Keratinocyte (primary cell): ENCODE data around the gene OTOG. TPM values are rescaled to one million over a fixed set of nuclear protein-coding genes. Genes with fewer than 3 reads are reported as not detected.

ENCODE experiments used
- DNase-seq: peaks from one replicate; pipeline ENCODE4 v3.0.0-alpha.2; 2011; ENCODE audit warnings: low read depth, missing footprints, low spot score
- FAIRE-seq: peaks from 2 replicates; lab custom pipeline; 2011; peaks lifted over from hg19 to GRCh38; lab: Jason Lieb, UNC
- H2AFZ ChIP-seq: 2 replicates; pipeline ENCODE4 v1.6.0; 2012; ENCODE audit warnings: low read length, control low read depth, inconsistent platforms; ENCODE audit not compliant: control insufficient read depth
- H3K27ac ChIP-seq: 2 replicates; pipeline ENCODE4 v1.5.1; 2011; ENCODE audit warnings: low read length; ENCODE audit not compliant: control insufficient read depth, insufficient read depth
- H3K27me3 ChIP-seq: 3 replicates; pipeline ENCODE4 v1.6.0; 2011; ENCODE audit warnings: low read length; ENCODE audit not compliant: control insufficient read depth, insufficient read depth; ENCODE audit errors: extremely low read depth
- H3K36me3 ChIP-seq, 2 experiments: 2 replicates in 1 of 2; 3 replicates in 1 of 2; pipeline ENCODE4 v1.5.1; 2011; ENCODE audit warnings: low read length in 2 of 2, mild to moderate bottlenecking in 1 of 2; ENCODE audit not compliant: control insufficient read depth in 2 of 2, insufficient read depth in 2 of 2; ENCODE audit errors: extremely low read depth in 1 of 2
- H3K4me1 ChIP-seq: 3 replicates; pipeline ENCODE4 v1.5.1; 2011; ENCODE audit warnings: low read length; ENCODE audit not compliant: control insufficient read depth, insufficient read depth; ENCODE audit errors: extremely low read depth
- H3K4me2 ChIP-seq: 3 replicates; pipeline ENCODE4 v1.6.0; 2011; ENCODE audit warnings: low read depth, low read length; ENCODE audit not compliant: control insufficient read depth, insufficient read depth; ENCODE audit errors: extremely low read depth
- H3K4me3 ChIP-seq, 3 experiments: fragments of 200-600 bp in 1 of 3; sonication (generic) in 1 of 3; 2 replicates in 2 of 3; 3 replicates in 1 of 3; pipeline ENCODE4 v1.5.1; 2011 to 2016; ENCODE audit warnings: low read length in 3 of 3, mild to moderate bottlenecking in 3 of 3, control low read depth in 2 of 3, inconsistent platforms in 1 of 3, low read depth in 1 of 3, mixed read lengths in 1 of 3, mixed run types in 1 of 3, moderate library complexity in 1 of 3; ENCODE audit not compliant: control insufficient read depth in 2 of 3, insufficient read depth in 2 of 3; ENCODE audit errors: extremely low read depth in 1 of 3
- H3K79me2 ChIP-seq: 2 replicates; pipeline ENCODE4 v1.6.0; 2012; ENCODE audit warnings: low read length; ENCODE audit not compliant: control insufficient read depth, insufficient read depth
- H3K9ac ChIP-seq: 3 replicates; pipeline ENCODE4 v1.6.0; 2011; ENCODE audit warnings: low read length; ENCODE audit not compliant: control insufficient read depth, insufficient read depth; ENCODE audit errors: extremely low read depth
- H3K9me1 ChIP-seq: 3 replicates; pipeline ENCODE4 v1.6.0; 2011; ENCODE audit warnings: low read length; ENCODE audit not compliant: control insufficient read depth, insufficient read depth; ENCODE audit errors: extremely low read depth
- H3K9me3 ChIP-seq: 2 replicates; pipeline ENCODE4 v1.5.1; 2012; ENCODE audit warnings: low read depth, low read length; ENCODE audit not compliant: control insufficient read depth
- H4K20me1 ChIP-seq: 3 replicates; pipeline ENCODE4 v1.6.0; 2011; ENCODE audit warnings: low read length; ENCODE audit not compliant: control insufficient read depth, insufficient read depth; ENCODE audit errors: extremely low read depth
- EZH2 ChIP-seq: IDR thresholded peaks from one replicate; pipeline ENCODE4 v1.6.1; 2012; ENCODE audit warnings: inconsistent platforms, mild to moderate bottlenecking, low read length, moderate library complexity
- dilution Hi-C: fragments of 300-500 bp; cut with MboI; formaldehyde crosslinking; loops from one replicate; pipeline ENCODE4 v1.7.0; 2020; ENCODE audit warnings: low sequenced_read_pairs; ENCODE audit not compliant: extremely low pct_ligation_motif_present
- polyA plus RNA-seq, 5 experiments: library from polyadenylated mRNA; depleted of rRNA in 3 of 5; stranded (reverse) in 3 of 5; stranded (forward) in 1 of 5; unstranded in 1 of 5; fragments of >200 nt; gene quantifications; 1 replicate in 1 of 5; 2 replicates in 3 of 5; 3 replicates in 1 of 5; pipeline versions ENCODE4 v1.2.1 to v1.2.3, GENCODE V29; 2011 to 2012; ENCODE audit warnings: missing spikeins in 2 of 5, low read depth in 1 of 5, low replicate concordance in 1 of 5
- TF ChIP-seq, protein P1 (sequence below), 3 experiments: IDR thresholded peaks in 1 of 3; conservative IDR thresholded peaks in 1 of 3; optimal IDR thresholded peaks in 1 of 3; 2 replicates in 2 of 3; 3 replicates in 1 of 3; pipeline versions ENCODE3 to v1.5.1; 2011; ENCODE audit warnings: low read length in 3 of 3, mild to moderate bottlenecking in 3 of 3, moderate library complexity in 2 of 3, control low read depth in 1 of 3, inconsistent platforms in 1 of 3; ENCODE audit not compliant: insufficient read depth in 2 of 3; ENCODE audit errors: extremely low read depth in 1 of 3

Gene OTOG
- polyA plus RNA-seq, 1 donor (not counting 4 experiments of a cell fraction or from before 2014, with no cell fraction given) = not detected

DNA sequence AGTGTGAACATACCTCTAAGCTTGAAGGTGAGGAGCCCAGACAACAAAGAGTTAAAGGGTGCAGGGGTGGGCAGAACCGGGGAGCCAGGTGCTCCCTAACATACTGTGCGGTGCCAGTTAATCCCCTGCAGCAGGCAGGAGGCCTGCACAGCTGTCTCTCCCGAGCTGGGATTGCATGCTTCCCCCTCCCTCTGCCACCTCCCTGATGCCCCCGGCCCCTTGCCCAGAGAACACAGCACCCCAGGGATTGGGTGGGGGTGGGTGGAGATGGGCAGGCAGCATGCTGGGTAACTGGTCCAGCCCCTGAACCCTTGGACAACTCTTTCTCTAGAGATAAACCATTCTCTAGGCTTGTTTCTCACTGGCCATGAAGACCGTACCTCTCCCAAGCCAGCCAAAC is 104.6 kb downstream of the OTOG start:
- Histone ChIP-seq H3K79me2 (no peaks in the 10 kb centered on the region), H3K9me3 (no peaks in the 10 kb centered on the region), H3K27me3 (peaks cover 21% of the 10 kb centered on the region), H3K9ac (no peak overlapping the region), H3K4me2 (no peak overlapping the region), H3K4me1 (no peaks in the 10 kb centered on the region), H3K36me3 (no peaks in the 10 kb centered on the region), H3K9me1 (no peaks in the 10 kb centered on the region), H3K4me3 (no peak overlapping the region), H4K20me1 (no peaks in the 10 kb centered on the region), H3K27ac (no peak overlapping the region), H2AFZ (no peak overlapping the region)
- no peak for DNase-seq
- TF ChIP-seq, protein P1, sequence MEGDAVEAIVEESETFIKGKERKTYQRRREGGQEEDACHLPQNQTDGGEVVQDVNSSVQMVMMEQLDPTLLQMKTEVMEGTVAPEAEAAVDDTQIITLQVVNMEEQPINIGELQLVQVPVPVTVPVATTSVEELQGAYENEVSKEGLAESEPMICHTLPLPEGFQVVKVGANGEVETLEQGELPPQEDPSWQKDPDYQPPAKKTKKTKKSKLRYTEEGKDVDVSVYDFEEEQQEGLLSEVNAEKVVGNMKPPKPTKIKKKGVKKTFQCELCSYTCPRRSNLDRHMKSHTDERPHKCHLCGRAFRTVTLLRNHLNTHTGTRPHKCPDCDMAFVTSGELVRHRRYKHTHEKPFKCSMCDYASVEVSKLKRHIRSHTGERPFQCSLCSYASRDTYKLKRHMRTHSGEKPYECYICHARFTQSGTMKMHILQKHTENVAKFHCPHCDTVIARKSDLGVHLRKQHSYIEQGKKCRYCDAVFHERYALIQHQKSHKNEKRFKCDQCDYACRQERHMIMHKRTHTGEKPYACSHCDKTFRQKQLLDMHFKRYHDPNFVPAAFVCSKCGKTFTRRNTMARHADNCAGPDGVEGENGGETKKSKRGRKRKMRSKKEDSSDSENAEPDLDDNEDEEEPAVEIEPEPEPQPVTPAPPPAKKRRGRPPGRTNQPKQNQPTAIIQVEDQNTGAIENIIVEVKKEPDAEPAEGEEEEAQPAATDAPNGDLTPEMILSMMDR (optimal IDR thresholded peaks at IDR 0.05 in 1 of 3, IDR thresholded peaks at IDR 0.05 in 1 of 3, conservative IDR thresholded peaks at IDR 0.05 in 1 of 3; ENCODE audit: extremely low read depth in 1 of 3, insufficient read depth in 2 of 3, low read length in 3 of 3) = no peak
- TF ChIP-seq EZH2 = no peak
- dilution Hi-C loops = no loop called here
- FAIRE-seq = no peak

DNA sequence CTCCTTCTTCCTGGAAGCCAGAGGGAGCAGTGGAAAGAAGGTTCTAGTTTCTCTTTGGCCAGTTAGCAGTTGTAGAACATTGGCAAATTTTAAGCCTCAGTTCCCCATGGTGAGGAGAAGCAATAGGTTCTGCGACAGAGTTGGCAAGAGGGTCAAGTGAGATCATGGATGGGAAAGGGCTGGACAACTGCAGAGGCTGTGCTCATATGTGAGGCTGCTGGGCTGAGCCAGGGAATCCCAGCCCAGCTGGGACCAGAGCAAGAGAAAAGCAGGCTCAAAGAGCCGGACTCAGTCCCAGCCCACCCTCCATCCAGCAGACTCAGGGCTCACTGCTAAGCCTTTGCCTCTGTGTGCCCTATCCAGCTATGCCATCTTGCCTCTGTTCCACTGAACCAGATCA is 105.5 kb downstream of the OTOG start:
- no peak overlapping the region for H3K27ac ChIP-seq
- H3K4me2 ChIP-seq = no peak overlapping the region
- H3K9me3 ChIP-seq = no peaks in the 10 kb centered on the region
- H3K79me2 ChIP-seq = no peaks in the 10 kb centered on the region
- dilution Hi-C loops = no loop called here
- H3K4me1 ChIP-seq = no peaks in the 10 kb centered on the region
- H3K36me3 ChIP-seq = no peaks in the 10 kb centered on the region
- no peaks in the 10 kb centered on the region for H4K20me1 ChIP-seq
- FAIRE-seq (no peak), DNase-seq (no peak)
- no peak for TF ChIP-seq EZH2
- TF ChIP-seq, protein P1 (optimal IDR thresholded peaks at IDR 0.05 in 1 of 3, IDR thresholded peaks at IDR 0.05 in 1 of 3, conservative IDR thresholded peaks at IDR 0.05 in 1 of 3; ENCODE audit: extremely low read depth in 1 of 3, insufficient read depth in 2 of 3, low read length in 3 of 3) = no peak
- no peak overlapping the region for H3K4me3 ChIP-seq
- H2AFZ ChIP-seq = no peak overlapping the region
- H3K9ac ChIP-seq = no peak overlapping the region
- no peaks in the 10 kb centered on the region for H3K9me1 ChIP-seq
- H3K27me3 ChIP-seq = peaks cover 21% of the 10 kb centered on the region
